OCI-LY1 (cell line): ENCODE results near the gene OR10K2.

Experiments
- EZH2 ChIP-seq: fragments of 200-600 bp; sonication (generic), shearing (Covaris generic); IDR thresholded peaks from 2 replicates; pipeline ENCODE4 v1.8.0; 2017; ENCODE audit warnings: borderline replicate concordance, mixed run types, mild to moderate bottlenecking, antibody characterized with exemption, low read length, moderate library complexity, mixed read lengths
- TF ChIP-seq, protein P1 (sequence below): fragments of 200-600 bp; sonication (generic), shearing (Covaris generic); IDR thresholded peaks from 2 replicates; pipeline ENCODE4 v1.5.1; 2017; ENCODE audit warnings: mild to moderate bottlenecking, antibody characterized with exemption, low read length, moderate library complexity, mixed read lengths

- TF ChIP-seq, protein P1, sequence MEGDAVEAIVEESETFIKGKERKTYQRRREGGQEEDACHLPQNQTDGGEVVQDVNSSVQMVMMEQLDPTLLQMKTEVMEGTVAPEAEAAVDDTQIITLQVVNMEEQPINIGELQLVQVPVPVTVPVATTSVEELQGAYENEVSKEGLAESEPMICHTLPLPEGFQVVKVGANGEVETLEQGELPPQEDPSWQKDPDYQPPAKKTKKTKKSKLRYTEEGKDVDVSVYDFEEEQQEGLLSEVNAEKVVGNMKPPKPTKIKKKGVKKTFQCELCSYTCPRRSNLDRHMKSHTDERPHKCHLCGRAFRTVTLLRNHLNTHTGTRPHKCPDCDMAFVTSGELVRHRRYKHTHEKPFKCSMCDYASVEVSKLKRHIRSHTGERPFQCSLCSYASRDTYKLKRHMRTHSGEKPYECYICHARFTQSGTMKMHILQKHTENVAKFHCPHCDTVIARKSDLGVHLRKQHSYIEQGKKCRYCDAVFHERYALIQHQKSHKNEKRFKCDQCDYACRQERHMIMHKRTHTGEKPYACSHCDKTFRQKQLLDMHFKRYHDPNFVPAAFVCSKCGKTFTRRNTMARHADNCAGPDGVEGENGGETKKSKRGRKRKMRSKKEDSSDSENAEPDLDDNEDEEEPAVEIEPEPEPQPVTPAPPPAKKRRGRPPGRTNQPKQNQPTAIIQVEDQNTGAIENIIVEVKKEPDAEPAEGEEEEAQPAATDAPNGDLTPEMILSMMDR, result no peak
- TF ChIP-seq EZH2, result no peak
Observed at GRCh38 chr1:158390331-158390730, 35.7 kb downstream of the OR10K2 start.
